K562 (cell line): ENCODE data around the gene ZNF296. TPM values are rescaled to one million over a fixed set of nuclear protein-coding genes. Genes with fewer than 3 reads are reported as not detected.

ENCODE experiments used
- ATAC-seq: fragments of 200-7000 bp; cut with Tn5 transposase; 3 replicates; pipeline ENCODE4 v1.9.1; 2020; ENCODE audit warnings: moderate library complexity
- BruUV-seq: library from RNA; stranded (reverse); fragments of 400-500 nt; replicated peaks from 2 replicates; lab custom pipeline; 2021; lab: Mats Ljungman, UMichigan
- CTCF ChIA-PET: fragments of 300-600 bp; formaldehyde crosslinking; extraction: SDS; loops from one replicate; lab custom pipeline; 2021; ENCODE audit warnings: low intra/inter-chr PET ratio; lab: Yijun Ruan, JAX
- POLR2A ChIA-PET: fragments of 300-600, 350-650 bp; sonication (Branson Sonifier 250); formaldehyde crosslinking; extraction: SDS; loops from one replicate; lab custom pipeline; 2021; ENCODE audit warnings: antibody characterized with exemption, inconsistent platforms; lab: Yijun Ruan, JAX
- DNase-seq, 4 experiments: peaks; one replicate each; pipeline versions ENCODE4 v3.0.0 to v3.0.0-alpha.2; 2011 to 2018; ENCODE audit warnings: low spot score in 3 of 4, mixed read lengths in 3 of 4; ENCODE audit errors: extremely low read depth in 1 of 4
- FAIRE-seq: peaks from 2 replicates; lab custom pipeline; 2011; peaks lifted over from hg19 to GRCh38; lab: Jason Lieb, UNC
- H2AFZ ChIP-seq: 2 replicates; pipeline ENCODE4 v1.6.0; 2011; ENCODE audit warnings: low read depth, low read length, control low read depth, inconsistent platforms
- H3K27ac ChIP-seq: fragments of 200-600 bp; 3 replicates; pipeline ENCODE4 v1.8.0; 2011; ENCODE audit warnings: low read depth, mild to moderate bottlenecking, control low read depth, inconsistent platforms, low read length, moderate library complexity, mixed read lengths; ENCODE audit errors: extremely low read depth
- H3K27me3 ChIP-seq, 2 experiments: fragments of 300-600 bp in 1 of 2; 2 replicates in 1 of 2; 3 replicates in 1 of 2; pipeline versions ENCODE4 v1.6.0 to v1.8.0; 2011; ENCODE audit warnings: inconsistent platforms in 2 of 2, low read length in 2 of 2, mild to moderate bottlenecking in 1 of 2, mixed read lengths in 1 of 2, moderate library complexity in 1 of 2; ENCODE audit not compliant: control insufficient read depth in 2 of 2, insufficient read depth in 2 of 2
- H3K36me3 ChIP-seq: fragments of 300-600 bp; 3 replicates; pipeline ENCODE4 v1.8.0; 2011; ENCODE audit warnings: mild to moderate bottlenecking, low read length, inconsistent platforms; ENCODE audit not compliant: control insufficient read depth, insufficient read depth
- H3K4me1 ChIP-seq, 2 experiments: fragments of 200-600 bp in 1 of 2; replicated peaks in 1 of 2; 2 replicates in 1 of 2; 3 replicates in 1 of 2; pipeline versions ENCODE4 v1.5.1 to v1.8.0; 2011; ENCODE audit warnings: inconsistent platforms in 2 of 2, low read length in 2 of 2, mild to moderate bottlenecking in 1 of 2, mixed read lengths in 1 of 2, moderate library complexity in 1 of 2; ENCODE audit not compliant: control insufficient read depth in 2 of 2, insufficient read depth in 2 of 2
- H3K4me2 ChIP-seq: 2 replicates; pipeline ENCODE4 v1.6.1; 2011; ENCODE audit warnings: low read length, control low read depth, inconsistent platforms, mixed read lengths; ENCODE audit not compliant: insufficient read depth
- H3K4me3 ChIP-seq: fragments of 200-600 bp; sonication (generic), shearing (Covaris generic); 2 replicates; pipeline ENCODE4 v1.5.1; 2016; ENCODE audit warnings: control low read depth, inconsistent platforms
- H3K79me2 ChIP-seq: fragments of 200-600 bp; 3 replicates; pipeline ENCODE4 v1.8.0; 2011; ENCODE audit warnings: low read length, inconsistent platforms; ENCODE audit not compliant: control insufficient read depth, insufficient read depth
- H3K9ac ChIP-seq, 2 experiments: 2 replicates each; pipeline versions ENCODE4 v1.6.0 to v1.6.1; 2011; ENCODE audit warnings: low read depth in 2 of 2, low read length in 2 of 2, control low read depth in 1 of 2, inconsistent platforms in 1 of 2, mild to moderate bottlenecking in 1 of 2, mixed read lengths in 1 of 2; ENCODE audit not compliant: insufficient read depth in 1 of 2
- H3K9me1 ChIP-seq: one replicate; pipeline ENCODE4 v1.6.0; 2011; ENCODE audit warnings: inconsistent platforms, mild to moderate bottlenecking, low read length, moderate library complexity; ENCODE audit not compliant: control insufficient read depth, insufficient read depth
- H3K9me3 ChIP-seq: replicated peaks from 2 replicates; pipeline ENCODE4 v1.5.1; 2011; ENCODE audit warnings: low read depth, low read length, inconsistent platforms; ENCODE audit not compliant: control insufficient read depth, insufficient read depth
- H4K20me1 ChIP-seq: replicated peaks from 2 replicates; pipeline ENCODE4 v1.6.1; 2011; ENCODE audit warnings: low read length, inconsistent platforms, mixed read lengths; ENCODE audit not compliant: control insufficient read depth, insufficient read depth
- CHD1 ChIP-seq: fragments of 200-600 bp; sonication (generic); IDR thresholded peaks from one replicate; pipeline ENCODE4 v1.6.1; 2012; ENCODE audit warnings: mild to moderate bottlenecking, moderate library complexity, low read length, inconsistent platforms
- RBFOX2 ChIP-seq: fragments of 200-400 bp; formaldehyde crosslinking; IDR thresholded peaks from 2 replicates; pipeline ENCODE4 v1.6.1; 2017; ENCODE audit warnings: low read depth, mild to moderate bottlenecking, low read length, moderate library complexity
- RBM17 ChIP-seq: fragments of 200-400 bp; formaldehyde crosslinking; IDR thresholded peaks from 2 replicates; pipeline ENCODE4 v1.6.1; 2017; ENCODE audit warnings: low read depth, mild to moderate bottlenecking, low read length, borderline replicate concordance
- SMARCC2 ChIP-seq: fragments of 450-650 bp; IDR thresholded peaks from 2 replicates; pipeline ENCODE4 v1.6.1; 2017; ENCODE audit warnings: antibody characterized with exemption, moderate library complexity, mild to moderate bottlenecking, low read depth
- SRSF9 ChIP-seq: fragments of 200-400 bp; formaldehyde crosslinking; IDR thresholded peaks from 2 replicates; pipeline ENCODE4 v1.6.1; 2017; ENCODE audit warnings: low read depth, low read length, borderline replicate concordance
- ZNF699 ChIP-seq: fragments of 250-450 bp; sonication (Bioruptor Pico); IDR thresholded peaks from 2 replicates; pipeline ENCODE4 v1.8.0; 2021; ENCODE audit warnings: mild to moderate bottlenecking, moderate library complexity; ENCODE audit not compliant: insufficient replicate concordance
- WGBS: fragments of 100-300 bp; shearing (Covaris generic); methylation state at CpG from one replicate; pipeline ENCODE4 v1.1.6; 2016; ENCODE audit warnings: low coverage, mixed read lengths; ENCODE audit not compliant: insufficient coverage; ENCODE audit errors: missing lambda C conversion rate; 5-methylcytosine and 5-hydroxymethylcytosine counted together
- in situ Hi-C: fragments of 300-500 bp; cut with MboI; formaldehyde crosslinking; loops from 4 replicates; pipeline ENCODE4 v1.15.0; 2018; ENCODE audit warnings: inconsistent platforms, mixed read lengths
- intact Hi-C: fragments of 100-400 bp; cut with micrococcal nuclease; formaldehyde crosslinking; loops from 2 replicates; pipeline ENCODE4 v1.14.2; 2022
- polyA plus RNA-seq, 8 experiments: library from polyadenylated mRNA; depleted of rRNA in 4 of 8; stranded (reverse) in 5 of 8; unstranded in 3 of 8; fragments of >200 nt; fragmentation: Nextera tagmentation in 2 of 8; fragmentation: Illumina TruSeq in 1 of 8; extraction: Ambion mirVana in 2 of 8; extraction: Trizol in 1 of 8; gene quantifications; 2 replicates each; pipeline versions ENCODE4 v1.2.1 to v1.2.3, GENCODE V29; 2011 to 2014; ENCODE audit warnings: inconsistent platforms in 1 of 8, missing spikeins in 1 of 8
- total RNA-seq, 7 experiments: library from RNA; depleted of rRNA in 6 of 7; stranded (reverse); fragments of >200 nt in 6 of 7; fragmentation: Illumina TruSeq in 2 of 7; extraction: Trizol in 2 of 7; gene quantifications; 2 replicates each; pipeline versions ENCODE4 v1.2.1 to v1.2.3, GENCODE V29; 2011 to 2021; ENCODE audit warnings: low replicate concordance in 1 of 7
- TF ChIP-seq, protein P1 (sequence below), 2 experiments: fragments of 450-650 bp in 1 of 2; sonication (generic) in 1 of 2; formaldehyde crosslinking in 1 of 2; IDR thresholded peaks in 1 of 2; conservative IDR thresholded peaks in 1 of 2; 2 replicates each; pipeline versions ENCODE4 v1.6.1 to v1.8.1; 2016 to 2023; ENCODE audit warnings: mild to moderate bottlenecking in 2 of 2, moderate library complexity in 2 of 2, inconsistent platforms in 1 of 2, missing genetic modification reagents in 1 of 2

Gene ZNF296
- total and polyA plus RNA-seq, 9 of the 15 experiments (the other 6 are each of a cell fraction or from before 2014, with no cell fraction given), result 0.03 to 8.8 (median 0.47) TPM; not detected in 1

DNA sequence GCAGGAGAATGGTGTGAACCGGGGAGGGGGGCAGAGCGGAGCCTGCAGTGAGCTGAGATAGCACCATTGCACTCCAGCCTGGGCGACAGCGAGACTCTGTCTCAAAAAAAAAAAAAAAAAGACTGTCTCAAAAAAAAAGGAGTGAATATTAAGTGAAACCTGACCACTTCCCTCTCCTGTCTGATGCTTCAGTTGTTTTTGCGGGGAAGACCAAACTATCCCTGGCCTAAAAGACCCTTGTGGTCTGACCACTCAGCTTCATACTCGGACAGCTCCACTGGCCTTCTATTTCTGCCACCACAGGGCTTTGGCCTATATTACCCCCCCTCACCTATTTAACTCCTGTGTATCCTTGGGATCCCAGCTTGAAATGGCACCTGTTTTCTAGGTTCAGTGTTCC lies 35.2 kb downstream of the ZNF296 start:
- Histone ChIP-seq H3K4me2 (no peak overlapping the region), H4K20me1 (peaks cover 35% of the 10 kb centered on the region), H3K27ac (no peak overlapping the region), H3K4me1 (peaks cover 11 to 32% of the 10 kb centered on the region in 2 experiments; a peak in 4 of 5 replicates), H3K9me1 (peaks cover 10% of the 10 kb centered on the region), H3K9ac (peak overlapping the region in 1 of 2 experiments; percentile 53; a peak in 1 of 4 replicates), H3K27me3 (no peaks in the 10 kb centered on the region), H3K9me3 (no peaks in the 10 kb centered on the region), H2AFZ (no peak overlapping the region), H3K79me2 (peaks cover 61% of the 10 kb centered on the region), H3K4me3 (no peak overlapping the region)
- 83% methylated on average over 4 of the region's 6 CpGs for WGBS
- ChIA-PET CTCF (no interaction called here), POLR2A (interaction anchor here (0.8 to 1.7 kb wide), 3 partner anchors 19 to 59 kb away, joined by 3 to 5 read pairs (median 3); no protein-coding TSS in a partner anchor)
- BruUV-seq, result no TSS peak
- no peak for DNase-seq
- intact Hi-C loops, result no loop called here
- in situ Hi-C loops, result no loop called here
- FAIRE-seq, result no peak
- peak; percentile 38; the same call in 1 of the 2 replicates for TF ChIP-seq RBFOX2
- no peak for TF ChIP-seq SRSF9
- TF ChIP-seq, all 486 proteins: peak for 1
- peaks cover 59% of the 10 kb centered on the region for H3K36me3 ChIP-seq
- no peak for ATAC-seq

DNA sequence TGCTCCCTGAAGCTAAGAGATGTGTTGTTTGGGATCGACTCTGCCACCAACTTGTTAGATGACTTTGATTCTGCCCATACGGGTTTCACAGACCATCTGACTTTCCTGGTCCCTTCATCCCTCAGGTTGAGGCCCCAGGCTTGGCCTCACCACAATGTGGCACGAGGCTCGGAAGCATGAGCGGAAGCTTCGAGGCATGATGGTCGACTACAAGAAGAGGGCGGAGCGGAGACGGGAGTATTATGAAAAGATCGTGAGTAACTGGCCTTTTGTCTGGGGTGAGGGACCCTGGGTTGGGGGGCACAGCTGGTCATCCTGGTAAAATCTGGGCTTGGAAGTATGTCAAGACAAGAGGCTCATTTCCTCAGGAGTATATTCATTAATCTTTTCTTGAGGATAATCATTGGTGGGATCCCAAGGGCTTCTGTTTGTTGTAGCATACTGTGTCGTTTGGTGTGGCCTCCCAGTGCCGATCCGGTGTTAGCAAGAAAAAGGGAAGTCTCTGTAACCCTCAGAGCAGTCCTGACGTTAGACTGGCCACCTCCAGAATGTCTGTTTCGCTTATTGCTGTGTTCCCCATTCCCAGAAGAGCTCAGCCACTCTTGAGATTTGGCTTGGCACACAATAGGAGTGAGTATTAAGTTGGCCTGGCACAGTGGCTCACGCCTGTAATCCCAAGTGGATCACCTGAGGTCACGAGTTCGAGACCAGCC lies 36.1 kb downstream of the ZNF296 start:
- in situ Hi-C loops, result no loop called here
- Histone ChIP-seq H3K4me3 (peak overlapping the region; percentile 92; the same call in 1 of the 2 replicates), H3K9ac (peak overlapping the region; percentile 91 to 98; a peak in 3 of 4 replicates), H3K36me3 (peaks cover 50% of the 10 kb centered on the region), H4K20me1 (peaks cover 27% of the 10 kb centered on the region), H3K9me1 (peaks cover 5% of the 10 kb centered on the region), H3K79me2 (peaks cover 52% of the 10 kb centered on the region), H3K9me3 (peaks cover 3% of the 10 kb centered on the region; the same call in 1 of the 2 replicates), H2AFZ (no peak overlapping the region), H3K4me2 (peak overlapping the region; percentile 87), H3K27ac (no peak overlapping the region), H3K27me3 (no peaks in the 10 kb centered on the region), H3K4me1 (peaks cover 11 to 32% of the 10 kb centered on the region in 2 experiments; a peak in 4 of 5 replicates)
- DNase-seq (no peak), ATAC-seq (no peak), FAIRE-seq (no peak)
- TSS peak; percentile 52 for BruUV-seq
- CTCF ChIA-PET, result no interaction called here
- POLR2A ChIA-PET, result interaction anchor here (1.0 to 1.7 kb wide), 2 partner anchors 31 to 34 kb away, joined by 3 to 5 read pairs; no protein-coding TSS in a partner anchor
- WGBS, result 76% methylated on average over 18 of the region's 19 CpGs
- intact Hi-C loops, result no loop called here
- no peak for TF ChIP-seq SMARCC2
- no peak for TF ChIP-seq CHD1
- no peak for TF ChIP-seq ZNF699
- TF ChIP-seq, protein P1, sequence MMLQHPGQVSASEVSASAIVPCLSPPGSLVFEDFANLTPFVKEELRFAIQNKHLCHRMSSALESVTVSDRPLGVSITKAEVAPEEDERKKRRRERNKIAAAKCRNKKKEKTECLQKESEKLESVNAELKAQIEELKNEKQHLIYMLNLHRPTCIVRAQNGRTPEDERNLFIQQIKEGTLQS (IDR thresholded peaks at IDR 0.05), result no peak
- TF ChIP-seq, protein P1 (CRISPR knock-in tag; conservative IDR thresholded peaks at IDR 0.05), result 0 out of 2 replicates have a peak, but pooled peaks have one; percentile 0
- TF ChIP-seq RBM17, result no peak
